Smooth muscle cell (in vitro differentiated cells): ENCODE data around the gene STARD8. TPM values are rescaled to one million over a fixed set of nuclear protein-coding genes. Genes with fewer than 3 reads are reported as not detected.
"Not testable (repeated sequence)": the region's sequence is repeated elsewhere in the genome, so short reads cannot be mapped to it uniquely, and the experiment has no call there.

Experiments used
- DNase-seq: peaks from one replicate; lab custom pipeline; 2025; ENCODE audit not compliant: unreplicated experiment; lab: John Stamatoyannopoulos, UW
- H2AFZ ChIP-seq: fragments of 200-600 bp; sonication (generic); 2 replicates; pipeline ENCODE4 v1.6.0; 2016; ENCODE audit warnings: antibody characterized with exemption, low read depth, mild to moderate bottlenecking
- H3F3A ChIP-seq: fragments of 200-600 bp; sonication (generic); 2 replicates; pipeline ENCODE4 v1.6.0; 2017; ENCODE audit warnings: antibody characterized with exemption, low read depth
- H3K27ac ChIP-seq: fragments of 200-600 bp; sonication (generic); 2 replicates; pipeline ENCODE4 v1.5.1; 2016; ENCODE audit warnings: low read depth, mild to moderate bottlenecking
- H3K27me3 ChIP-seq: fragments of 200-600 bp; sonication (generic); 2 replicates; pipeline ENCODE4 v1.6.1; 2016; ENCODE audit warnings: low read depth, mild to moderate bottlenecking
- H3K36me3 ChIP-seq: fragments of 200-600 bp; sonication (generic); 2 replicates; pipeline ENCODE4 v1.5.1; 2016; ENCODE audit warnings: low read depth
- H3K4me1 ChIP-seq: fragments of 200-600 bp; sonication (generic); 2 replicates; pipeline ENCODE4 v1.5.1; 2016; ENCODE audit warnings: low read depth
- H3K4me2 ChIP-seq: fragments of 200-600 bp; sonication (generic); 2 replicates; pipeline ENCODE4 v1.6.0; 2016; ENCODE audit warnings: mild to moderate bottlenecking
- H3K4me3 ChIP-seq: fragments of 200-600 bp; sonication (generic); 2 replicates; pipeline ENCODE4 v1.5.1; 2016; ENCODE audit warnings: mild to moderate bottlenecking
- H3K79me2 ChIP-seq: fragments of 200-600 bp; sonication (generic); 2 replicates; pipeline ENCODE4 v1.6.0; 2016; ENCODE audit warnings: low read depth, mild to moderate bottlenecking
- H3K9ac ChIP-seq: fragments of 200-600 bp; sonication (generic); 2 replicates; pipeline ENCODE4 v1.6.0; 2016; ENCODE audit warnings: low read depth
- H3K9me3 ChIP-seq: fragments of 200-600 bp; sonication (generic); replicated peaks from 2 replicates; pipeline ENCODE4 v1.5.1; 2016; ENCODE audit warnings: low read depth
- H4K20me1 ChIP-seq: fragments of 200-600 bp; sonication (generic); 2 replicates; pipeline ENCODE4 v1.6.0; 2016; ENCODE audit warnings: low read depth
- CTCF ChIP-seq: fragments of 200-600 bp; sonication (generic); IDR thresholded peaks from 2 replicates; pipeline ENCODE4 v1.5.1; 2017; ENCODE audit warnings: borderline replicate concordance, mild to moderate bottlenecking, antibody characterized with exemption; ENCODE audit not compliant: insufficient read depth, poor library complexity, severe bottlenecking
- WGBS: methylation state at CpG from one replicate; pipeline ENCODE4 v1.1.7; 2016; ENCODE audit warnings: low lambda C conversion rate; 5-methylcytosine and 5-hydroxymethylcytosine counted together
- polyA plus RNA-seq: library from polyadenylated mRNA; unstranded; fragments of >200 nt; fragmentation: Nextera tagmentation; extraction: Ambion mirVana; gene quantifications from 2 replicates; pipeline ENCODE4 v1.2.1, GENCODE V29; 2016
- total RNA-seq: library from RNA; depleted of rRNA; stranded (reverse); fragments of >200 nt; gene quantifications from 2 replicates; pipeline ENCODE4 v1.2.3, GENCODE V29; 2014

The STARD8 gene
- total and polyA plus RNA-seq, 2 experiments from 2014 or later = 0.27 to 0.38 TPM

DNA sequence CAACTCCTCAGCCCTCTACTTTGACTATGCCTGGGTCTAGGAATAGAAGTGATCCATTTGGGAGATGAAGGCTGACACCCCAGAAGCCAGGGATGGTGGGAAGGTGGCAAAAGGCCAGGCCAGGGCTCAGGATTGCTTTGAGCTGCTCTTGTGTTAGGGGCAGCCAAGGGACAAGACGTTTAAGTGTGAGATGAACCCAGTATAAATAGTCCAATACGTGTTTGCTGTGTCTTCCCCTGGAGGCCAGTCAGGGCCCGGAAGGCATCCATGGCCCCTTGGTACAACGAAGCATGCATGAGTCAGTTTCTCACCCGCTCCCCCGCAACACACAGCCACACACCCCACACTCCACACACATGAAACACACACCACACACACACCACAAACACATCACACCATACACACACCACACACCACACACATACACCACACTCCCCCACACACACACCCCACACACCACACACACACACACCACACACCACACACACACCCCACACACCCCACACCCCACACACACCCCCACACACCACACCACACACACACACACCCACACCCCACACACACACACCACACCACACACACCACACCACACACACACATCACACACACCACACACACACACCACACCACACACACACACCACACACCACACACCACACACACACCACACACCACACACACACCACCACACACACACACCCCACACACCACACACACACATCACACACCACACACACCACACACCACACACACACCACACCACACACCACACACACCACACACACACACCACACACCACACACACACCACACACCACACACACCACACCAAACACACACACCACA lies 5.1 kb downstream of the STARD8 start:
- no peaks in the 10 kb centered on the region for H3F3A ChIP-seq
- no peak overlapping the region for H2AFZ ChIP-seq
- 71% methylated on average over 2 of the region's 6 CpGs for WGBS
- no peaks in the 10 kb centered on the region for H3K36me3 ChIP-seq
- H4K20me1 ChIP-seq = no peaks in the 10 kb centered on the region
- TF ChIP-seq CTCF = no peak
- no peak overlapping the region for H3K9ac ChIP-seq
- no peaks in the 10 kb centered on the region for H3K79me2 ChIP-seq
- no peaks in the 10 kb centered on the region for H3K9me3 ChIP-seq
- DNase-seq = no peak
- H3K4me3 ChIP-seq = no peak overlapping the region
- H3K4me2 ChIP-seq = no peak overlapping the region
- no peaks in the 10 kb centered on the region for H3K27me3 ChIP-seq
- no peak overlapping the region for H3K27ac ChIP-seq
- no peaks in the 10 kb centered on the region for H3K4me1 ChIP-seq

GRCh38 chrX:68654693-68655092 lies 7.2 kb downstream of the STARD8 start:
- no peak for DNase-seq
- H3K27ac ChIP-seq = no peak overlapping the region
- H3K4me2 ChIP-seq = no peak overlapping the region
- no peaks in the 10 kb centered on the region for H3K4me1 ChIP-seq
- H3K36me3 ChIP-seq = no peaks in the 10 kb centered on the region
- H2AFZ ChIP-seq = no peak overlapping the region
- no peaks in the 10 kb centered on the region for H4K20me1 ChIP-seq
- H3K79me2 ChIP-seq = no peaks in the 10 kb centered on the region
- H3K4me3 ChIP-seq = no peak overlapping the region
- no peaks in the 10 kb centered on the region for H3F3A ChIP-seq
- no peaks in the 10 kb centered on the region for H3K9me3 ChIP-seq
- WGBS = 73% methylated on average over 3 of the region's 3 CpGs
- no peak overlapping the region for H3K9ac ChIP-seq
- TF ChIP-seq CTCF = no peak
- H3K27me3 ChIP-seq = no peaks in the 10 kb centered on the region

- H3K4me3 ChIP-seq, H3K79me2 ChIP-seq, H3K27ac ChIP-seq, H2AFZ ChIP-seq, H3F3A ChIP-seq, H3K4me2 ChIP-seq, H3K4me1 ChIP-seq, H4K20me1 ChIP-seq, H3K27me3 ChIP-seq, H3K9ac ChIP-seq, DNase-seq, H3K9me3 ChIP-seq, H3K36me3 ChIP-seq: not testable (repeated sequence)
- 85% methylated on average over 4 of the region's 4 CpGs for WGBS
These were observed 9.0 kb downstream of the STARD8 start for GRCh38 chrX:68656473-68656872.

DNA sequence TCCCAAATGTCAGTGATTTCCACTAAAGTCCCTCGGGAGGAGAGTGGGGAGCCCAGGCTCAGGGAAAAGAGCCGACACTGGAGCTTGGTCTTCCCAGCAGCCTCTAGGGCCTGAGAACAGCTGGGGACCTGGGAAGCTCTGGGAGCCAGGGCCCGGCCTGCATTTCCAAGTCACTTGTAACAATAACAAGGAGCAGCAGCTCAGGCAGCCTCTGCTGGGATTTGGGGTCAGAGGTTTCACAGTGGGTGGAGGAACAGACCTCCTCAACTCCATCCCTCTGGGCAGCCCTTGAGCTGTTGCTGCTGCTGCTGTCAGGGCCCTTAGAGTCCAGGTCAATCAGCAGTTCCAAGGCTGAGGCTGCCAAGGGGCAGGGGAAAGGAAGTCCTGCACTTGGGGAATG lies 11.1 kb downstream of the STARD8 start:
- no peak for TF ChIP-seq CTCF
- no peaks in the 10 kb centered on the region for H3K9me3 ChIP-seq
- H3K79me2 ChIP-seq = no peaks in the 10 kb centered on the region
- no peak overlapping the region for H3K4me3 ChIP-seq
- no peaks in the 10 kb centered on the region for H3F3A ChIP-seq
- H3K4me2 ChIP-seq = no peak overlapping the region
- H2AFZ ChIP-seq = no peak overlapping the region
- no peaks in the 10 kb centered on the region for H4K20me1 ChIP-seq
- H3K36me3 ChIP-seq = no peaks in the 10 kb centered on the region
- H3K27me3 ChIP-seq = no peaks in the 10 kb centered on the region
- no peak overlapping the region for H3K27ac ChIP-seq
- H3K4me1 ChIP-seq = no peaks in the 10 kb centered on the region
- no peak for DNase-seq
- no peak overlapping the region for H3K9ac ChIP-seq
- WGBS = 62% methylated on average over 3 of the region's 3 CpGs
